ENCODE measurements around the gene GJA4. TPM values are rescaled to one million over a fixed set of nuclear protein-coding genes. Genes with fewer than 3 reads are reported as not detected.

The GJA4 gene
- total RNA-seq, 2 donors from 2014 or later = 31.6 to 50.9 TPM

- peaks cover 0 to 4% of the 10 kb centered on the region in 2 donors for H3K9me3 ChIP-seq
- peaks cover 0 to 10% of the 10 kb centered on the region in 2 donors for H3K4me1 ChIP-seq
- no peak for TF ChIP-seq CTCF (IDR thresholded peaks at IDR 0.05)
- no peak for DNase-seq (ENCODE audit: low spot score)
- no peaks in the 10 kb centered on the region for H3K27me3 ChIP-seq
- H3K27ac ChIP-seq = no peak overlapping the region
- no peaks in the 10 kb centered on the region for H3K36me3 ChIP-seq
- no peak overlapping the region for H3K4me3 ChIP-seq
Observed at GRCh38 chr1:34822202-34822601, 29.4 kb downstream of the GJA4 start.

GRCh38 chr1:34824817-34825454 is 32.1 kb downstream of the GJA4 start:
- peaks cover 0 to 4% of the 10 kb centered on the region in 2 donors for H3K9me3 ChIP-seq
- H3K36me3 ChIP-seq = no peaks in the 10 kb centered on the region
- H3K27me3 ChIP-seq = no peaks in the 10 kb centered on the region
- no peak for DNase-seq (ENCODE audit: low spot score)
- H3K27ac ChIP-seq = no peak overlapping the region
- no peak for TF ChIP-seq CTCF (IDR thresholded peaks at IDR 0.05)
- H3K4me1 ChIP-seq = peaks cover 0 to 10% of the 10 kb centered on the region in 2 donors
- no peak overlapping the region for H3K4me3 ChIP-seq

- H3K27ac ChIP-seq = no peak overlapping the region
Observed at GRCh38 chr1:34825455-34826091, 32.8 kb downstream of the GJA4 start.

GRCh38 chr1:34827341-34827941 is 34.6 kb downstream of the GJA4 start:
- Histone ChIP-seq H3K27me3 (no peaks in the 10 kb centered on the region), H3K27ac (no peak overlapping the region), H3K4me3 (no peak overlapping the region), H3K9me3 (peaks cover 0 to 4% of the 10 kb centered on the region in 2 donors), H3K4me1 (peaks cover 0 to 15% of the 10 kb centered on the region in 2 donors), H3K36me3 (no peaks in the 10 kb centered on the region)
- TF ChIP-seq CTCF (IDR thresholded peaks at IDR 0.05) = no peak
- no peak for DNase-seq (ENCODE audit: low spot score)

More at GRCh38 chr1:34825455-34826091, 32.8 kb downstream of the GJA4 start:
- Histone ChIP-seq H3K9me3 (peaks cover 0 to 4% of the 10 kb centered on the region in 2 donors), H3K4me1 (peaks cover 0 to 10% of the 10 kb centered on the region in 2 donors), H3K4me3 (no peak overlapping the region), H3K27me3 (no peaks in the 10 kb centered on the region), H3K36me3 (no peaks in the 10 kb centered on the region)
- no peak for DNase-seq (ENCODE audit: low spot score)
- TF ChIP-seq CTCF (IDR thresholded peaks at IDR 0.05) = no peak

- Histone ChIP-seq H3K36me3 (no peaks in the 10 kb centered on the region), H3K4me1 (peaks cover 0 to 15% of the 10 kb centered on the region in 2 donors), H3K27me3 (no peaks in the 10 kb centered on the region), H3K4me3 (no peak overlapping the region), H3K9me3 (peaks cover 0 to 4% of the 10 kb centered on the region in 2 donors), H3K27ac (no peak overlapping the region)
- DNase-seq (ENCODE audit: low spot score) = no peak
- TF ChIP-seq CTCF (IDR thresholded peaks at IDR 0.05) = no peak
Observed at GRCh38 chr1:34828611-34829010, 35.8 kb downstream of the GJA4 start.

All from right atrium auricular region (tissue), 2 donors.